ENCODE data around the gene DCC.

DNA sequence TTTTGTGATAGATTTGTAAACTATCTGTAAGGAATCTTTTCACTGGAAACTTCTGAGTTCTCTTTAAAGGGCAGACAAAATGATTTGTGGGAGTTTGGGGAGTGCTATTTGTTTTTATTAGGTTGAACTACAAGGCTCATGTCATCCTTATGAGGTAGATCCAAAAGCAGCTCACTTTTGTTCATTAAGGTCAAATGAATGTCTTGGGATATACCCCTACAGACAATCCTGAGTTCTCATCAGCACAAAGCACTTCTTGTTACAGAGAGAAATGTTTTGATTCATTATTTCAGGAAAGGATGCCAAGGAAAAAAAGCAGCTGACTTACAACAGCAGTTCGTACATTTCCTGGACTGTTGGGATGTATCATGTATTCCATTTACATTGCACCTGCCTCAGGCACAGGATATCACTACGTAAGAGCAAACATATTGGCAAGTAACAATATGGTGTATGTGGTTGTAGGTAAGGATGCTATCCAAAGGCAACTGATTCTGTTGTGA, 68.9 kb downstream of the DCC start:
- no peak for TF ChIP-seq CHD2 (IDR thresholded peaks at IDR 0.05; ENCODE audit: low read length, partially characterized antibody)
- TF ChIP-seq SREBF2 (IDR thresholded peaks at IDR 0.05), result no peak
- no peak for TF ChIP-seq MYC (IDR thresholded peaks at IDR 0.05; ENCODE audit: borderline replicate concordance, low read length)
- TF ChIP-seq, protein P1, sequence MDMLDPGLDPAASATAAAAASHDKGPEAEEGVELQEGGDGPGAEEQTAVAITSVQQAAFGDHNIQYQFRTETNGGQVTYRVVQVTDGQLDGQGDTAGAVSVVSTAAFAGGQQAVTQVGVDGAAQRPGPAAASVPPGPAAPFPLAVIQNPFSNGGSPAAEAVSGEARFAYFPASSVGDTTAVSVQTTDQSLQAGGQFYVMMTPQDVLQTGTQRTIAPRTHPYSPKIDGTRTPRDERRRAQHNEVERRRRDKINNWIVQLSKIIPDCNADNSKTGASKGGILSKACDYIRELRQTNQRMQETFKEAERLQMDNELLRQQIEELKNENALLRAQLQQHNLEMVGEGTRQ (IDR thresholded peaks at IDR 0.05), result no peak
- TF ChIP-seq CTCF (IDR thresholded peaks at IDR 0.05), result no peak
- TF ChIP-seq, protein P2, sequence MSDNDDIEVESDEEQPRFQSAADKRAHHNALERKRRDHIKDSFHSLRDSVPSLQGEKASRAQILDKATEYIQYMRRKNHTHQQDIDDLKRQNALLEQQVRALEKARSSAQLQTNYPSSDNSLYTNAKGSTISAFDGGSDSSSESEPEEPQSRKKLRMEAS (IDR thresholded peaks at IDR 0.05), result no peak
- no peak for TF ChIP-seq RAD21 (conservative IDR thresholded peaks at IDR 0.05 in 1 of 2, IDR thresholded peaks at IDR 0.05 in 1 of 2)

All from A549 (cell line).